GM12801 (cell line): ENCODE results near the gene HK1.

Source experiments
- TF ChIP-seq, protein P1 (sequence below): IDR thresholded peaks from one replicate; pipeline ENCODE4 v1.5.1; 2011; ENCODE audit warnings: control low read depth; ENCODE audit not compliant: insufficient read length; ENCODE audit errors: extremely low read depth

Gene HK1

DNA sequence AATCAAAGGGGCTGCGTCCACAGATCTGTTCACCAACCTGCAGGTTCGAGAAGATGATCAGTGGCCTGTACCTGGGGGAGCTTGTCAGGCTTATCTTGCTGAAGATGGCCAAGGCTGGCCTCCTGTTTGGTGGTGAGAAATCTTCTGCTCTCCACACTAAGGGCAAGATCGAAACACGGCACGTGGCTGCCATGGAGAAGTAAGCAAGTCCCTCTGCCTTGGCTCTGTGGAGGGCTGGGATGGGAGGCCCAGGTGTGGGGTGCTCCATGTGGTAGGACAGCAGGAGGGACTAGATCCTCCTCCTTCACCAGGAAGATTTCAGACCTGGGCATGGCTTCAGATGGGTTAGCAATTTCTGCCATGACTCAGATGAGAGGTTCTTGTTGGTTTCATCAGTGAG, 32.3 kb upstream of the HK1 start:
- TF ChIP-seq, protein P1, sequence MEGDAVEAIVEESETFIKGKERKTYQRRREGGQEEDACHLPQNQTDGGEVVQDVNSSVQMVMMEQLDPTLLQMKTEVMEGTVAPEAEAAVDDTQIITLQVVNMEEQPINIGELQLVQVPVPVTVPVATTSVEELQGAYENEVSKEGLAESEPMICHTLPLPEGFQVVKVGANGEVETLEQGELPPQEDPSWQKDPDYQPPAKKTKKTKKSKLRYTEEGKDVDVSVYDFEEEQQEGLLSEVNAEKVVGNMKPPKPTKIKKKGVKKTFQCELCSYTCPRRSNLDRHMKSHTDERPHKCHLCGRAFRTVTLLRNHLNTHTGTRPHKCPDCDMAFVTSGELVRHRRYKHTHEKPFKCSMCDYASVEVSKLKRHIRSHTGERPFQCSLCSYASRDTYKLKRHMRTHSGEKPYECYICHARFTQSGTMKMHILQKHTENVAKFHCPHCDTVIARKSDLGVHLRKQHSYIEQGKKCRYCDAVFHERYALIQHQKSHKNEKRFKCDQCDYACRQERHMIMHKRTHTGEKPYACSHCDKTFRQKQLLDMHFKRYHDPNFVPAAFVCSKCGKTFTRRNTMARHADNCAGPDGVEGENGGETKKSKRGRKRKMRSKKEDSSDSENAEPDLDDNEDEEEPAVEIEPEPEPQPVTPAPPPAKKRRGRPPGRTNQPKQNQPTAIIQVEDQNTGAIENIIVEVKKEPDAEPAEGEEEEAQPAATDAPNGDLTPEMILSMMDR: no peak

DNA sequence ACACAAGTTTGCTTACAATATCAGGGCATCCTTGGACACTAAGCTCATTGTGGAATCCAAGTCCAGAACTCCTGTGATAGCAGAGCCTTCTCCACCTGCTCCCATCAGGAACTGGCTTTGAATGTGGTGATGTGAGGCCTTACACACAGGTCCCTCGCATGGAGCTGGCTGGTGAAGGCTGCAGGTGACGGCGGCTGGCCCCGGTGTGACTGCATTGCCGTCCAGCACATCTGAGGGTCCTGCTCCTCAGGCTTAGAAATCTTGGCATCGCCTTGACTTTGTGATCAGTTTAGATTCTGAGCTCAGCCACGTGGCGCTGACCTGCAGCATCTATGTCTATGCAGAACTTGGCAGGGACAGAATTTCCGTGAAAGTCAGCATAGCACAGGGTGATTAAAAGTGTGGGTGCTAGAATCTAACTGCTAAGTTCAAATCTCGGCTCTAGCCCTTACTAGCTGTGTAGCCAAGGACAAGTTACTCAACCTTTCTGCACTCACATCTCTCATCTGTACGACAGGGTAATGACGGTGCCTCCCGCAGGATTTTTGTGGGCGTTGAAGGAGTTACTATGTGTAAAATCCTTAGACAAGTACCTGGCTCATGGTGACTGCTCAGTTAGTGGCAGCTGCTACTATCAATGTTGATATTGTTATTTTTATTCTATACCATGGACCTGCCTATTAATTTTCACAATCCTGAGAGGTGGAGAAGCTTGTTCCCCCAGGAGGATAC, 31.5 kb upstream of the HK1 start:
- TF ChIP-seq, protein P1: no peak

- TF ChIP-seq, protein P1: no peak
These were observed 31.0 kb upstream of the HK1 start for GRCh38 chr10:69247313-69247710.

- TF ChIP-seq, protein P1: no peak
These were observed 30.1 kb upstream of the HK1 start for GRCh38 chr10:69248117-69248730.

GRCh38 chr10:69250041-69250440, 28.3 kb upstream of the HK1 start:
- TF ChIP-seq, protein P1: no peak

- TF ChIP-seq, protein P1: no peak
These were observed 25.1 kb upstream of the HK1 start for GRCh38 chr10:69253171-69253570.

- TF ChIP-seq, protein P1: no peak
These were observed 23.4 kb upstream of the HK1 start for GRCh38 chr10:69254877-69255276.
